ENCODE measurements around the gene DGKG. TPM values are rescaled to one million over a fixed set of nuclear protein-coding genes. Genes with fewer than 3 reads are reported as not detected.

Gene DGKG
- polyA plus RNA-seq, 3 donors, result 4.2 to 9.2 (median 4.3) TPM

DNA sequence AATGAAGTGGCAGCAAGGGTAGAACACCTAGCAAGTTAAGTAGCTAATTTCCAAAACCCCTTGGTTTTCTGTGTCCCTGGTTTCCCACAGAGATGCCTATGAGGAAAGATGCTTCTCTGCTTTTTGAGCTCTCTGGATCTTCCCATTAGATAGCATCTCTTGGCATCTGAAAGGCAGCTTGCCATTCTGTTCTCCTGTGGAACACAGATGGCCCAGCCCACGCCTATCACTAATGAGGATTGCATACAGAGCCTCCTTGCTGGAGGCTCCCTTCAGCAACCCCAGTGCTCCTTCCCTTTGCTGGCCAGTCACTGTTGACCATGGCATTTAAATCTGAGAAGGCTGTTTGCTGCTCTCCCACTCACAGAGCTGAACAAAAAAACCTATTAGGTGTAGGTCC is 218.8 kb downstream of the DGKG start:
- H3K27ac ChIP-seq (ENCODE audit: low read depth in 1 of 2, low read length in 2 of 2), result no peak overlapping the region
- no peaks in the 10 kb centered on the region for H3K79me2 ChIP-seq (ENCODE audit: insufficient read depth, low read length)
- Mint-ChIP-seq H3K27ac (no peak overlapping the region), H3K4me1 (peaks cover 5% of the 10 kb centered on the region), H3K9me3 (no peaks in the 10 kb centered on the region), H3K4me3 (no peak overlapping the region), H3K27me3 (ENCODE audit: low read depth in 3 of 3) (peaks cover 5 to 9% (median 5%) of the 10 kb centered on the region in 3 donors), H3K36me3 (peaks cover 25 to 27% of the 10 kb centered on the region in 2 donors)
- peaks cover 4 to 11% of the 10 kb centered on the region in 2 donors for H3K36me3 ChIP-seq (replicated peaks in 1 of 2; ENCODE audit: control insufficient read depth in 1 of 2, insufficient read depth in 2 of 2, low read length in 2 of 2)
- H2AFZ ChIP-seq (ENCODE audit: insufficient read depth, low read depth, low read length, poor library complexity, severe bottlenecking), result no peak overlapping the region
- intact Hi-C loops (cut with micrococcal nuclease), result no loop called here
- 57% methylated on average over 1 of the region's 1 CpG for WGBS (ENCODE audit: insufficient coverage)
- H3K4me3 ChIP-seq (replicated peaks in 1 of 3; ENCODE audit: low read depth in 2 of 3, low read length in 3 of 3), result no peak overlapping the region
- DNase-seq, result no peak
- H3K27me3 ChIP-seq (ENCODE audit: control insufficient read depth in 2 of 2, insufficient read depth in 2 of 2, low read length in 2 of 2), result no peaks in the 10 kb centered on the region
- no peak overlapping the region for H3K9ac ChIP-seq (ENCODE audit: insufficient read depth, low read length, poor library complexity, severe bottlenecking)
- H3K9me3 ChIP-seq (replicated peaks in 1 of 2; ENCODE audit: control insufficient read depth in 1 of 2, insufficient read depth in 1 of 2, low read length in 2 of 2), result no peaks in the 10 kb centered on the region
- H3K4me2 ChIP-seq (replicated peaks; ENCODE audit: extremely low read depth, low read length, poor library complexity, severe bottlenecking), result no peak overlapping the region
- no peaks in the 10 kb centered on the region for H3K4me1 ChIP-seq (ENCODE audit: control insufficient read depth in 1 of 2, insufficient read depth in 2 of 2, low read length in 2 of 2)
- H4K20me1 ChIP-seq (ENCODE audit: insufficient read depth, low read length), result peaks cover 12% of the 10 kb centered on the region
- TF ChIP-seq, protein P1, sequence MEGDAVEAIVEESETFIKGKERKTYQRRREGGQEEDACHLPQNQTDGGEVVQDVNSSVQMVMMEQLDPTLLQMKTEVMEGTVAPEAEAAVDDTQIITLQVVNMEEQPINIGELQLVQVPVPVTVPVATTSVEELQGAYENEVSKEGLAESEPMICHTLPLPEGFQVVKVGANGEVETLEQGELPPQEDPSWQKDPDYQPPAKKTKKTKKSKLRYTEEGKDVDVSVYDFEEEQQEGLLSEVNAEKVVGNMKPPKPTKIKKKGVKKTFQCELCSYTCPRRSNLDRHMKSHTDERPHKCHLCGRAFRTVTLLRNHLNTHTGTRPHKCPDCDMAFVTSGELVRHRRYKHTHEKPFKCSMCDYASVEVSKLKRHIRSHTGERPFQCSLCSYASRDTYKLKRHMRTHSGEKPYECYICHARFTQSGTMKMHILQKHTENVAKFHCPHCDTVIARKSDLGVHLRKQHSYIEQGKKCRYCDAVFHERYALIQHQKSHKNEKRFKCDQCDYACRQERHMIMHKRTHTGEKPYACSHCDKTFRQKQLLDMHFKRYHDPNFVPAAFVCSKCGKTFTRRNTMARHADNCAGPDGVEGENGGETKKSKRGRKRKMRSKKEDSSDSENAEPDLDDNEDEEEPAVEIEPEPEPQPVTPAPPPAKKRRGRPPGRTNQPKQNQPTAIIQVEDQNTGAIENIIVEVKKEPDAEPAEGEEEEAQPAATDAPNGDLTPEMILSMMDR (IDR thresholded peaks at IDR 0.05), result no peak

DNA sequence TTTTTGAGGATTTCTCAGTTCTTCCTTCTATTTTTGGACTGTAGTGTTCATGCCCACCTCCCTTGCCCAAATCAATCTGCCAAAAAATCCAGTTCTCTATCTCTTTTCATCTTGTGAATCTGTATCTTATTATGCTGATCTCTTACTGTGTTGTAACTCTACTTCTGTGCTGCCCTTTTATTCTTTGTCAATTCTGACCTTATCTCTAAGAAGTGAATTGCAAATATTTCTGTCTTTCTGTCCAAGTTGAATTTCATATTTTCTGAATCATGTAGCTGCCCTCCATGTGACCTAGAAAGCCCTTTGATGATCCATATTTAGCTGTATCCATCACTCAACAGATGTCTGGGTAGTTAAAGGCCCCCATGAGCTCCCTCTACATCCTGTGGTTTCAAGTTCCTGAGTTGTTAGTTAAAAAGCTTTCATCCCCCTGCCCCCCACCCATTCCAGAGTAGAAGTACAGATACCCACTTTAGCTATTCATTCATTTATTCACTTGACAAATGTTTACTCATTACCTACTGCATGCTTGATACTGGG is 219.6 kb downstream of the DGKG start:
- Mint-ChIP-seq H3K9me3 (no peaks in the 10 kb centered on the region), H3K4me3 (no peak overlapping the region), H3K27ac (no peak overlapping the region), H3K27me3 (ENCODE audit: low read depth in 3 of 3) (peaks cover 2 to 7% (median 5%) of the 10 kb centered on the region in 3 donors), H3K4me1 (peaks cover 8% of the 10 kb centered on the region), H3K36me3 (peaks cover 17 to 20% of the 10 kb centered on the region in 2 donors)
- Histone ChIP-seq H3K4me2 (replicated peaks; ENCODE audit: extremely low read depth, low read length, poor library complexity, severe bottlenecking) (no peak overlapping the region), H4K20me1 (ENCODE audit: insufficient read depth, low read length) (peaks cover 6% of the 10 kb centered on the region), H3K36me3 (replicated peaks in 1 of 2; ENCODE audit: control insufficient read depth in 1 of 2, insufficient read depth in 2 of 2, low read length in 2 of 2) (peaks cover 0 to 3% of the 10 kb centered on the region in 2 donors), H3K4me3 (replicated peaks in 1 of 3; ENCODE audit: low read depth in 2 of 3, low read length in 3 of 3) (no peak overlapping the region), H3K79me2 (ENCODE audit: insufficient read depth, low read length) (no peaks in the 10 kb centered on the region), H2AFZ (ENCODE audit: insufficient read depth, low read depth, low read length, poor library complexity, severe bottlenecking) (no peak overlapping the region), H3K4me1 (ENCODE audit: control insufficient read depth in 1 of 2, insufficient read depth in 2 of 2, low read length in 2 of 2) (no peaks in the 10 kb centered on the region), H3K27ac (ENCODE audit: low read depth in 1 of 2, low read length in 2 of 2) (no peak overlapping the region), H3K27me3 (ENCODE audit: control insufficient read depth in 2 of 2, insufficient read depth in 2 of 2, low read length in 2 of 2) (no peaks in the 10 kb centered on the region), H3K9ac (ENCODE audit: insufficient read depth, low read length, poor library complexity, severe bottlenecking) (no peak overlapping the region), H3K9me3 (replicated peaks in 1 of 2; ENCODE audit: control insufficient read depth in 1 of 2, insufficient read depth in 1 of 2, low read length in 2 of 2) (no peaks in the 10 kb centered on the region)
- no peak for DNase-seq
- intact Hi-C loops (cut with micrococcal nuclease), result no loop called here
- TF ChIP-seq, protein P1 (IDR thresholded peaks at IDR 0.05), result no peak
